ENCODE data around the gene UST.
A peak's percentile ranks its signal among the peaks of the same experiment; 100 is the strongest.

The UST gene

DNA sequence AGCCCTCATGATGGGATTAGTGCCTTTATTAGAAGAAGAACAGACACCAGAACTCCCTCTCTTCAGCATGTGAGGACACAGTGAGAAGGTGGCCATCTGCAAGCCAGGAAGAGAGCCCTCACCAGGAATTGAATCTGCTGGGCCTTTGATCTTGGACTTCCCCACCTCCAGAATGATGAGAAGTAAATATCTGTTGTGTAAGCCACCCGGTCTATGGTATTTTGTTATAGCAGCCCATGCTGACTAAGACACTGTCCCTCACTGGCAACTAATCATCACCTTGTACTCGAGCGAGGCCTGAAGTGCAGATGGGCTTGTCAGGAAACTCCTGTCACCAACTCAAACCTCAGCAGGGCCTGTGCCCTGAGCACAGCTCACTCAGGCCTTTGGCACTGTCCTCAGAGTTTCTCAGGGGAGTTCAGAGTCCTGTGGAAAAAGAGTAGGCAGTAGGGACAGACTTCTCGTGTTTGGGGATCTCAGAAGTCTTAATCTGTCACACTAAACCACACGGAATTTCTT lies 62.0 kb downstream of the UST start:
- no peak for DNase-seq

DNA sequence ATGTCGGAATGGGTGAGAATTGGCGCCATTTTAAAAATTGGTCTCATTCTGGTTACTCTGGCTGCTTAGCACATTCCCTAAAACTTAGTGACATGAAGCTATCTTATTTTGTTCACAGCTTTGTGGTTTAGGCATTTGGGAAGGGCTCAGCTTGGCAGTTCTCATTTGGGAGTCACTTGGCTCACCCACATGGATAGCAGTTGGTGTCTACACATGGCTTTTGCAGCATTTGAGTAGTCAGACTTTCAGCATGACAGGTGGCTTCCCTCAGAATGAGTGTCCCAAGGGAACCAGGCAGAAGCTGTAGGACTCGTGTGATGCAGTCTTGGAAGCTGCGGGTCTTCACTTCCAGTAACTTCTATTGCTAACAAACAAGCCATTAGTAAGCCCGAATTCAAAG lies 64.6 kb downstream of the UST start:
- DNase-seq = no peak

DNA sequence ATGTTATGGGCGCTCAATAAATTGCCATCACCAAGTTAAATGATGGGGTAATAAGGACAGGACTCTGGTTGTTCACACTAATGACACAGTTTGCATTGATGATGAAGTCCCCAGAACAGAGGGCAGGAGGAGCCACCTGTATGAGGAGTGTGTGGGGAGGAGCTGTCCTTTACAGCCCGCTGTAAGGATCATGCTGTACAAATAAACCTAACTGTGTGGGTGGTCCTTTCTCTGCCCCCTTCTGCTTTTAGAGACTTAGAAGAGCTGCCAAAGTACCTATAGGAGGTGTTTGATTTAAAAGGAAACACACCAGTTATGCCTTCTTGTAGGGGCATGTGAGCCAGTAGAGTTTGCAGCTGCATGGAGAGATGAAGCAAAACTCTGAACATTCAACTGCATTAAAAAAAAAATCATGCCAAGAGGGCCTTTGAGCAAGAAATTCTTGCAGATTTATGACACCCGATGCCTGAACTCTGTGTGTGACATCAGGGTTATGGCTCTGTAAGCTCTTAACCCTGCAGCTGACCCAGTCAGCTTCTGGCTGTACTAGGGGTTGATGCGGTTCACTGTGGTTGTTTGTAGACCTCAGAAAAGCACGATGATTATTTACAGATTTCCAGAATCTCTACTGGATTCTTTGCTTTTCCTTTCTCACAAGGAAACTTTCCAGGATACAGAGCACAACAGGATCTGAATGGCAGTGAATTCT lies 67.4 kb downstream of the UST start:
- no peak for DNase-seq

- DNase-seq = no peak
Measured at GRCh38 chr6:148814869-148815268, 68.0 kb downstream of the UST start.

DNA sequence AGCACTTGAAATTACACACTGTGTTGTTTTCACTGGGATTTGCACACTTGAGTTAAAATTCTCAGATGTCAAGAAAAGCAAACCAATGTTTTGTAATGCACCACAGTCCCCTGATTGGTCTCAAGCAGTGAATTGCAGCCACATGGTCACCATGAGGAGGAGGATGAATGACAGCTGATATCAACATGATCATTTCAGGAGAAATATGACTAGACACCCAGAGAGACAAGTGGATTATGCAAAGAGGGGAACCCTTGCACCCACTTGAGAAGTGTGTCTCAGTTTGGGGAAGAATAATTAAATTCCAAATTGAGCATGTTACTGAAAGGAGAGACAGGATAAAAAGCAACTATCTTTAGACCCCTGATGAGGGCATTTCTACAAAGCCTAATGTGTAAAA lies 69.3 kb downstream of the UST start:
- no peak for DNase-seq

DNA sequence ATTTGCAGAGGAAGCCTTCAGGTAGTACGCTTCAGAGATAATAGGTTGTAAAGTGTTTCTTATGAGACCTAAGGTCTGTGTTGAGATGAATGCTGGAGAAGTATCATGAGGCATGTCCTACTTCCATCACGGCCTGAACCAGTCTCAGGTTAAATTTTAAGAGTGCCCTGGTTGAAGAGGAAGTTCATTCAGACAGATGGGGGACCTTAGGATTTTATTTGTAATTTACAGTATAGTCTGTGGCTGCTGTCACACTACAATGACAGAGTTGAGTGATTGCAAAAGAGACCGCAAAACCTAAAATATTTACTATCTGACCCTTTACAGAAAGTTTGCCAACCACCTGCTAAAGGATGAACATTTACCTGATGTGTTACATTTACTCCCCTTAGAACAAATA lies 70.9 kb downstream of the UST start:
- DNase-seq = no peak

- no peak for DNase-seq
Measured at GRCh38 chr6:148818939-148819575, 72.2 kb downstream of the UST start.

GRCh38 chr6:148819852-148820251 lies 73.0 kb downstream of the UST start:
- DNase-seq = no peak

- no peak for DNase-seq
Measured at GRCh38 chr6:148822819-148823218, 76.0 kb downstream of the UST start.

DNA sequence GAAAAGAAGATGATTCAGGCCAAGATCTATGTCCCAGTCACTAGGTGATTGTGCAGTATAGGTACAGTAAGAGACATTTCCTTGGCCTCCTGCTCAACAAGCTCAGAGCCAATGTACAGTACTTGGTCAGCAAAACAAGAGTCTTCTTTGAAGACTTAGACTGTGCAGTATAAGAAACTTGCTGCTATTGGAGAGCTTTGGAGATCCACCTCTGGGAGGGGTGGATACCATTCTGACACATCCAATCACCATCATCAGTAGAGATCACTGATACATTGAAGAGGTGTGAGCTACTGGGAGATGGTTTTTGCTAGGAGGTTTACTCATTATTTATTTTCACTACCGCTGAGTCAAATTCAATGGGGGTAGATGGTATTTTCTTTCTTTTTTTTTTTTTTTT lies 77.5 kb downstream of the UST start:
- DNase-seq = no peak

GRCh38 chr6:148824960-148825359 lies 78.1 kb downstream of the UST start:
- DNase-seq = no peak

- no peak for DNase-seq
Measured at GRCh38 chr6:148825492-148825891, 78.7 kb downstream of the UST start.

DNA sequence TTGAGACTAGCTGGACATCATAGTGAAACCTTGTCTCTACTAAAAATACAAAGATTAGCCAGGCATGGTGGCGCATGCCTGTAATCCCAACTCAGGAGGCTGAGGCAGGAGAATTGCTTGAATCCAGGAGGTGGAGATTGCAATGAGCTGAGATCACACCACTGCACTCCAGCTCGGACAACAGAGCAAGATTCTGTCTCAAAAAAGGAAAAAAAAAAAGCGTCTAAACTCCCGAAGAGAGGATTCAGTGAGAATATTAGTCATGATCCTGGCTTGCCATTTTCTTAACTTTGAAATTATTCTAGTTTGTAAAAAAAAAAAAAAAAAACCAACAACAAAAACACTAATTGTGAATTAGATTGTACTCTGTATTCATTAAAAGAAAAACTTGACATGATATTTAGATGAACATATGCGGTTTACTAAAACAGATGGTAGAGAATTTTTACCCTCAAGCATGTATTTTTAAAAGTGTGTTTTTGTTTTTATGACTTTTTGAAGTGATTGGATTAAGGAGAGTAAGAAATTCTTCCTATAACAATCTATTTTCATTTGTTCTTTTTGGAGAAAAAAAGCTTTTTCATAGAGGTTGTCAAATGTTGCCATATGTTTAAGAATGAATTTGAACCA lies 80.7 kb downstream of the UST start:
- DNase-seq = no peak

- no peak for DNase-seq
Measured at GRCh38 chr6:148828047-148828446, 81.2 kb downstream of the UST start.

DNA sequence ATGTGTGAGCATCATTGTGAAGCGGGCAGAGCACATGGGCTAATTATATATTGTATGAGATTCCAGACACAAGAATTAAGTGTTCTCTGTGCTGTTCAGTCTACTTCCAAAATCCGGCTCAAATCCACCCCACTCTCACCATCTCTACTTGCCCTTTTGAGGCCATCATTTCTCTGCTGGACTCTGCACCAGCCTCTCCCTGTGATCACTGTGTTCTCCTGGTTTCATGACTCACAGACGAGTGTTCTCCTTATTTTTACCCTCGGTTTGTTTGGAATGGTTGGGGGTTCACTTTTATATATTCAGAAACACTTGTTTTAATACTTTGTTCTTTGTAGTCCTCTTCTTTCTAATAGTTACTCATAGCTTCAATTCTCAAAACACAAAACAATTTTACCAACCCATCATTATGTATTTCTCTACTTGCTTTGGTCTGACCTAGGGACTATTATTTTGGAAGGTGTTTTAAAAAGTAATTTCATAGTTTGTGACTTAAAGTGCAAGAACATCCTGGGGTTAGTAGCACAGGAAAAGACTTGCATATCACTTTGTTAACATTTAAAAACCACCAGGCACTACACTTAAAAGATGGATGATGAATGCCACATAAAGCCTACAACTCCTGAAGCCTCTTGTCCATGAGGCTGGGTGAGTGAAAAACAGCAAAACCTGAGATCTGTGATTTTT lies 82.7 kb downstream of the UST start:
- DNase-seq = no peak

DNA sequence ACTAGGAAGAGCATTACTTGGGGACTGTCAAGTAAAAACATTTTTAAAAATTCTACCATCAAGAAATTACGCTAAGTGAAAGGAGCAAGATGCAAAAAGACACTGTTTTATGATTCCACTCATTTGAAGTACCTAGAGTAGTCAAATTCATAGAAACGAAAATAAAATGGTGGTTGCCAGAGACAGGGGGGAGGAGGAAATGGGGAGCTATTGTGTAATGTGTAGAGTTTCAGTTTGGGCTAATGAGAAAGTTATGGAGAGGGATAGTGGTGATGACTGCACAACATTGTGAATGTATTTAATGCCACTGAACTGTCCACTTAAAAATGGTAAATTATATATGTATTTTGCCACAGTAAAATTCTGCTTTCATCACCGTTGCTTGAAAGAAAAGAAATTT lies 83.8 kb downstream of the UST start:
- no peak for DNase-seq

GRCh38 chr6:148831064-148831463 lies 84.2 kb downstream of the UST start:
- DNase-seq = peak in 1 of 2 experiments; percentile 6

DNA sequence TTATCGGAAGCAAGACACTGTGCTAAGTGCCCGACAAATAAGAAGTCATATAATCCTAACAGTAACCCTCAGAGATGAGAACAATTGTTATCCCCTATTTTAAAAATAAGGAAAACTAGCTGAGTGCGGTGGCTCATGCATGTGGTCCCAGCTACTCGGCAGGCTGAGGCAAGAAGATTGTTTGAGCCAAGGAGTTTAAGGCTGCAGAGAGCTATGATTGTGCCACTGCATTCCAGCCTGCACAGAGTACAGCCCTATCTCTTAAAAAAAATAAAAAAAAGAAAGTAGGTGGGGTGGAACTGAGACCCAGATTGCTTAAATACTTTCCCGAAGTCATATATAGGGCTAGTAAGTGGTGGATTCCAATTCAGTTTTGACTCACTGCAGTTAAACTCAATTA lies 84.7 kb downstream of the UST start:
- DNase-seq = no peak

GRCh38 chr6:148835920-148836441 lies 89.2 kb downstream of the UST start:
- peak; percentile 2 to 9 for DNase-seq

- DNase-seq = no peak
Measured at GRCh38 chr6:148836751-148837150, 89.9 kb downstream of the UST start.

DNA sequence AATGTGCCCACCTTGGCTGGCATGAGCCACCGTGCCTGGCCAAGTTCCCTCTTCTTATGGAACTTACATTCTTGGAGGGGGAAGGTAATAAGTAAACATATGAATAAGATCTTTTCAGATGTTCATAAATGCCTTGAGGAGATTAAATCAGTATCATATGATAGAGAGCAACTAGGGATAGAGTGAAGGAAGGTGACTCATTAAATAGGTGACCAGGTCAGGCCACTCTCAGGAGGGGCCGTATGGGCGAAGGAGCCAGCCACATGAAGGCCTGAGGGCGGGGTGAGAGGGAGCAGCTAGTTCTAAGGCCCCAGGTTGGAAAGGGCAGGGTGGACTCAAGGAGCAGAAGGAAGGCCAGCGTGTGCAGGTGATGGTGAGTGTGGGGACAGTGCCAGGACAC lies 91.1 kb downstream of the UST start:
- DNase-seq = no peak

DNA sequence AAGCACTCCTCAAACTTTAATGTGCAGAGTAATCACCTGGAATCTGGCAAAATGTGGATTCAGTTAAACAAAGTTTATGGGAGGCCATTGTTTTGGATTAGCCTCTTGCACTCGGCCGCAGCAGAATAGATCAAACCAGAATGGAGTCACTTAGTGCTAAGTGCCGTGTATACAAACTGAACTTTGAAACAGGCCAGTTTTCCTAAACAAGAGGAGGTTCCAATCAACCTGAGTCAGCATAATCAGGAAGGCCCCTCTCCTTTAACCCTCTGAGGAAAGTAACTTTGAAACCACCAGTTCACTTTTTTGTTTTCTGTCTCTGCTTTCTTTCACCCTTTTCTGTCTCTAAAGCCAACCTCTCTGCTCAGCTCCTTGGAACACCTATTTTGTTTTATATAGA lies 92.2 kb downstream of the UST start:
- DNase-seq = no peak

DNA sequence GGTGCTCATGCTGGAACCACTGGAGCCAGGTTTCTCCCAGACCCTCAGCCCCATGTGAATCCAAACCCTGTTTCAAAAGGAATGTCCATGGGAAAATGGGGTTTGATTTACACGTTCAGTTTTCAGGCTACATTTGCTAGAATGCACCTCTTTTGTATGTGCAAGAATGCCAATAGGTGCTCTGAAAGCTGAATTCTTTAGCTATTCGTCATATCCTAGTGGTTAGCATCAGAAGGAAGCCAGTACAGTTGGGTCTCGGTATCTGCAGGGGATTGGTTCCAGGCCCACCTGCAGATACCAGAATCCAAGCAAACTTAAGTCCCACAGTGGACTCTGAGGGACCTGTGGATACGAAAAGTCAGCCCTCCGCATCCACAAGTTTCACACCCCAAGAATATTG lies 93.4 kb downstream of the UST start:
- DNase-seq = no peak
